ENCODE data around the gene PAPOLB. TPM values are rescaled to one million over a fixed set of nuclear protein-coding genes. Genes with fewer than 3 reads are reported as not detected.
"Not testable (repeated sequence)": the region's sequence is repeated elsewhere in the genome, so short reads cannot be mapped to it uniquely, and the experiment has no call there.

The PAPOLB gene
- total RNA-seq, 1 experiment from 2014 or later: not detected

GRCh38 chr7:4894482-4894881 is 32.7 kb upstream of the PAPOLB start:
- no peaks in the 10 kb centered on the region for H4K20me1 ChIP-seq (ENCODE audit: insufficient read depth)
- H3K4me2 ChIP-seq: no peak overlapping the region
- H3K79me2 ChIP-seq (ENCODE audit: low read depth): no peaks in the 10 kb centered on the region
- no peaks in the 10 kb centered on the region for H3K9me3 ChIP-seq (ENCODE audit: insufficient read depth, low read depth)
- H3K4me3 ChIP-seq: no peak overlapping the region
- CTCF ChIA-PET: interaction anchor here (0.6 kb wide), 1 partner anchor 364 kb away, joined by 3 read pairs; no protein-coding TSS in a partner anchor
- peaks cover 82% of the 10 kb centered on the region for H3K27me3 ChIP-seq (ENCODE audit: insufficient read depth, low read depth)
- H3K9me2 ChIP-seq (ENCODE audit: insufficient read depth): no peaks in the 10 kb centered on the region
- no peaks in the 10 kb centered on the region for H3K36me3 ChIP-seq (ENCODE audit: low read depth)
- no peak overlapping the region for H3K27ac ChIP-seq
- intact Hi-C loops (cut with micrococcal nuclease; ENCODE audit: unreplicated experiment): no loop called here
- H3K4me1 ChIP-seq (replicated peaks; ENCODE audit: insufficient read depth): no peaks in the 10 kb centered on the region
- no peak for DNase-seq
- no peak overlapping the region for H2AFZ ChIP-seq
- no TSS peak for BruUV-seq (replicated peaks)
- TF ChIP-seq, protein P1, sequence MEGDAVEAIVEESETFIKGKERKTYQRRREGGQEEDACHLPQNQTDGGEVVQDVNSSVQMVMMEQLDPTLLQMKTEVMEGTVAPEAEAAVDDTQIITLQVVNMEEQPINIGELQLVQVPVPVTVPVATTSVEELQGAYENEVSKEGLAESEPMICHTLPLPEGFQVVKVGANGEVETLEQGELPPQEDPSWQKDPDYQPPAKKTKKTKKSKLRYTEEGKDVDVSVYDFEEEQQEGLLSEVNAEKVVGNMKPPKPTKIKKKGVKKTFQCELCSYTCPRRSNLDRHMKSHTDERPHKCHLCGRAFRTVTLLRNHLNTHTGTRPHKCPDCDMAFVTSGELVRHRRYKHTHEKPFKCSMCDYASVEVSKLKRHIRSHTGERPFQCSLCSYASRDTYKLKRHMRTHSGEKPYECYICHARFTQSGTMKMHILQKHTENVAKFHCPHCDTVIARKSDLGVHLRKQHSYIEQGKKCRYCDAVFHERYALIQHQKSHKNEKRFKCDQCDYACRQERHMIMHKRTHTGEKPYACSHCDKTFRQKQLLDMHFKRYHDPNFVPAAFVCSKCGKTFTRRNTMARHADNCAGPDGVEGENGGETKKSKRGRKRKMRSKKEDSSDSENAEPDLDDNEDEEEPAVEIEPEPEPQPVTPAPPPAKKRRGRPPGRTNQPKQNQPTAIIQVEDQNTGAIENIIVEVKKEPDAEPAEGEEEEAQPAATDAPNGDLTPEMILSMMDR (conservative IDR thresholded peaks at IDR 0.05): no peak
- no peak for TF ChIP-seq EZH2 (IDR thresholded peaks at IDR 0.05; ENCODE audit: low read depth)
- no peaks in the 10 kb centered on the region for H3F3A ChIP-seq (ENCODE audit: insufficient read depth, low read depth)
- POLR2A ChIA-PET (ENCODE audit: unreplicated experiment): no interaction called here

GRCh38 chr7:4893929-4894475 is 32.2 kb upstream of the PAPOLB start:
- H3F3A ChIP-seq (ENCODE audit: insufficient read depth, low read depth): no peaks in the 10 kb centered on the region
- H3K36me3 ChIP-seq (ENCODE audit: low read depth): no peaks in the 10 kb centered on the region
- BruUV-seq (replicated peaks): no TSS peak
- no peaks in the 10 kb centered on the region for H3K4me1 ChIP-seq (replicated peaks; ENCODE audit: insufficient read depth)
- H3K4me2 ChIP-seq: no peak overlapping the region
- H3K27me3 ChIP-seq (ENCODE audit: insufficient read depth, low read depth): peaks cover 82% of the 10 kb centered on the region
- intact Hi-C loops (cut with micrococcal nuclease; ENCODE audit: unreplicated experiment): no loop called here
- TF ChIP-seq, protein P1 (conservative IDR thresholded peaks at IDR 0.05): no peak
- no peak for TF ChIP-seq EZH2 (IDR thresholded peaks at IDR 0.05; ENCODE audit: low read depth)
- ChIA-PET POLR2A (ENCODE audit: unreplicated experiment) (no interaction called here), CTCF (no interaction called here)
- no peaks in the 10 kb centered on the region for H3K9me2 ChIP-seq (ENCODE audit: insufficient read depth)
- no peak for DNase-seq
- no peak overlapping the region for H3K27ac ChIP-seq
- H4K20me1 ChIP-seq (ENCODE audit: insufficient read depth): no peaks in the 10 kb centered on the region
- H3K9me3 ChIP-seq (ENCODE audit: insufficient read depth, low read depth): no peaks in the 10 kb centered on the region
- H3K79me2 ChIP-seq (ENCODE audit: low read depth): no peaks in the 10 kb centered on the region
- H3K4me3 ChIP-seq: no peak overlapping the region
- no peak overlapping the region for H2AFZ ChIP-seq

- H3F3A ChIP-seq (ENCODE audit: insufficient read depth, low read depth); H3K4me3 ChIP-seq; H3K27ac ChIP-seq; BruUV-seq (replicated peaks); CTCF ChIA-PET; H3K9me3 ChIP-seq (ENCODE audit: insufficient read depth, low read depth); H3K4me1 ChIP-seq (replicated peaks; ENCODE audit: insufficient read depth); H4K20me1 ChIP-seq (ENCODE audit: insufficient read depth); H2AFZ ChIP-seq; DNase-seq; H3K36me3 ChIP-seq (ENCODE audit: low read depth); H3K9me2 ChIP-seq (ENCODE audit: insufficient read depth); intact Hi-C loops (cut with micrococcal nuclease; ENCODE audit: unreplicated experiment); H3K4me2 ChIP-seq; POLR2A ChIA-PET (ENCODE audit: unreplicated experiment); H3K79me2 ChIP-seq (ENCODE audit: low read depth): not testable (repeated sequence)
- peaks cover 82% of the 10 kb centered on the region for H3K27me3 ChIP-seq (ENCODE audit: insufficient read depth, low read depth)
Observed at GRCh38 chr7:4893188-4893587, 31.4 kb upstream of the PAPOLB start.

- CTCF ChIA-PET; intact Hi-C loops (cut with micrococcal nuclease; ENCODE audit: unreplicated experiment); BruUV-seq (replicated peaks): not testable (repeated sequence)
Observed at GRCh38 chr7:4891522-4891921, 29.7 kb upstream of the PAPOLB start.

More at GRCh38 chr7:4891522-4891921, 29.7 kb upstream of the PAPOLB start:
- H3F3A ChIP-seq (ENCODE audit: insufficient read depth, low read depth); H3K4me3 ChIP-seq; POLR2A ChIA-PET (ENCODE audit: unreplicated experiment); H4K20me1 ChIP-seq (ENCODE audit: insufficient read depth); H2AFZ ChIP-seq; H3K9me2 ChIP-seq (ENCODE audit: insufficient read depth); H3K4me2 ChIP-seq; H3K4me1 ChIP-seq (replicated peaks; ENCODE audit: insufficient read depth); H3K27ac ChIP-seq; H3K36me3 ChIP-seq (ENCODE audit: low read depth); DNase-seq; H3K9me3 ChIP-seq (ENCODE audit: insufficient read depth, low read depth); H3K79me2 ChIP-seq (ENCODE audit: low read depth): not testable (repeated sequence)
- peaks cover 78% of the 10 kb centered on the region for H3K27me3 ChIP-seq (ENCODE audit: insufficient read depth, low read depth)

All from PC-9 (cell line).